SK-N-SH (cell line): Measurements from ENCODE around the gene LEPR. TPM values are rescaled to one million over a fixed set of nuclear protein-coding genes. Genes with fewer than 3 reads are reported as not detected.

Experiments used
- CTCF ChIA-PET: fragments of 300-600, 350-600 bp; formaldehyde crosslinking; extraction: SDS; loops from one replicate; lab custom pipeline; 2021; lab: Yijun Ruan, JAX
- POLR2A ChIA-PET: fragments of 350-600 bp; sonication (Branson Sonifier 250); formaldehyde crosslinking; extraction: SDS; loops from one replicate; lab custom pipeline; 2020; ENCODE audit warnings: antibody characterized with exemption, inconsistent platforms; lab: Yijun Ruan, JAX
- DNase-seq: peaks from one replicate; pipeline ENCODE4 v3.0.0; 2012
- H2AFZ ChIP-seq: fragments of 200-600 bp; sonication (generic); 2 replicates; pipeline ENCODE4 v1.8.1; 2016; ENCODE audit warnings: antibody characterized with exemption, mild to moderate bottlenecking, low read depth
- H3F3A ChIP-seq: fragments of 200-600 bp; sonication (generic); replicated peaks from 2 replicates; pipeline ENCODE3; 2016; ENCODE audit warnings: antibody characterized with exemption, mild to moderate bottlenecking; ENCODE audit not compliant: insufficient read depth
- H3K27ac ChIP-seq, 2 experiments: fragments of 200-500 bp in 1 of 2; fragments of 200-600 bp in 1 of 2; sonication (Bioruptor generic) in 1 of 2; sonication (generic), shearing (Covaris generic) in 1 of 2; 2 replicates each; pipeline versions ENCODE4 v1.5.1 to v1.6.1; 2014 to 2016; ENCODE audit warnings: low read depth in 2 of 2, inconsistent platforms in 1 of 2, low read length in 1 of 2, mild to moderate bottlenecking in 1 of 2, mixed read lengths in 1 of 2
- H3K27me3 ChIP-seq: fragments of 200-600 bp; sonication (generic), shearing (Covaris generic); 2 replicates; pipeline ENCODE4 v1.6.1; 2016; ENCODE audit warnings: mixed run types; ENCODE audit not compliant: insufficient read depth
- H3K36me3 ChIP-seq, 2 experiments: fragments of 200-500 bp in 1 of 2; fragments of 200-600 bp in 1 of 2; sonication (Bioruptor generic) in 1 of 2; sonication (generic) in 1 of 2; replicated peaks in 1 of 2; 2 replicates each; pipeline versions ENCODE3 to v1.5.1; 2014 to 2016; ENCODE audit warnings: low read length in 1 of 2, mild to moderate bottlenecking in 1 of 2; ENCODE audit not compliant: insufficient read depth in 2 of 2, control insufficient read depth in 1 of 2
- H3K4me1 ChIP-seq, 2 experiments: fragments of 200-500 bp in 1 of 2; fragments of 200-600 bp in 1 of 2; sonication (Bioruptor generic) in 1 of 2; sonication (generic), shearing (Covaris generic) in 1 of 2; 2 replicates each; pipeline versions ENCODE4 v1.5.1 to v1.6.1; 2014 to 2016; ENCODE audit warnings: low read depth in 1 of 2, low read length in 1 of 2, mixed run types in 1 of 2; ENCODE audit not compliant: insufficient read depth in 2 of 2, control insufficient read depth in 1 of 2
- H3K4me2 ChIP-seq: fragments of 200-600 bp; sonication (generic), shearing (Covaris generic); 2 replicates; pipeline ENCODE4 v1.6.1; 2017; ENCODE audit warnings: mixed run types
- H3K4me3 ChIP-seq, 2 experiments: fragments of 200-500 bp in 1 of 2; fragments of 200-600 bp in 1 of 2; sonication (Bioruptor generic) in 1 of 2; sonication (generic), shearing (Covaris generic) in 1 of 2; 2 replicates each; pipeline versions ENCODE4 v1.5.1 to v1.8.1; 2014 to 2016; ENCODE audit warnings: low read depth in 2 of 2, inconsistent platforms in 1 of 2, low read length in 1 of 2, mild to moderate bottlenecking in 1 of 2, mixed read lengths in 1 of 2, moderate library complexity in 1 of 2
- H3K79me2 ChIP-seq: fragments of 200-600 bp; sonication (generic); 2 replicates; pipeline ENCODE4 v1.8.1; 2017; ENCODE audit warnings: mild to moderate bottlenecking; ENCODE audit not compliant: insufficient read depth
- H3K9ac ChIP-seq: fragments of 200-600 bp; sonication (generic); 2 replicates; pipeline ENCODE4 v1.6.1; 2017; ENCODE audit warnings: mixed run types
- H3K9me2 ChIP-seq: fragments of 200-600 bp; sonication (generic); 2 replicates; pipeline ENCODE4 v1.6.1; 2017; ENCODE audit warnings: mixed run types
- H3K9me3 ChIP-seq: fragments of 200-600 bp; sonication (generic); 2 replicates; pipeline ENCODE4 v1.6.1; 2017; ENCODE audit warnings: mixed run types, mild to moderate bottlenecking, moderate library complexity
- H4K20me1 ChIP-seq: fragments of 200-600 bp; sonication (generic); 2 replicates; pipeline ENCODE4 v1.6.1; 2017; ENCODE audit warnings: mild to moderate bottlenecking, mixed run types; ENCODE audit not compliant: insufficient read depth
- EP300 ChIP-seq, 2 experiments: IDR thresholded peaks; 2 replicates each; pipeline versions ENCODE4 v1.4.0 to v1.6.1; 2012; ENCODE audit warnings: borderline replicate concordance in 1 of 2, low read depth in 1 of 2, low read length in 1 of 2
- FOXJ3 ChIP-seq: sonication (generic); formaldehyde crosslinking; IDR thresholded peaks from 2 replicates; pipeline ENCODE4 v1.5.1; 2020; ENCODE audit warnings: mild to moderate bottlenecking, missing genetic modification reagents
- FOXM1 ChIP-seq: IDR thresholded peaks from 2 replicates; pipeline ENCODE4 v1.4.0; 2012; ENCODE audit warnings: low read depth, mild to moderate bottlenecking
- GABPA ChIP-seq: IDR thresholded peaks from 2 replicates; pipeline ENCODE4 v1.4.0; 2012; ENCODE audit warnings: low read depth, mild to moderate bottlenecking
- IRF3 ChIP-seq: fragments of 150-350 bp; IDR thresholded peaks from 2 replicates; pipeline ENCODE4 v1.6.1; 2016; ENCODE audit warnings: mild to moderate bottlenecking, low read depth, low read length
- MEF2A ChIP-seq: IDR thresholded peaks from 2 replicates; pipeline ENCODE4 v1.4.0; 2012; ENCODE audit warnings: low read depth, borderline replicate concordance
- NFIC ChIP-seq: IDR thresholded peaks from 2 replicates; pipeline ENCODE4 v1.4.0; 2012; ENCODE audit warnings: borderline replicate concordance
- POLR2AphosphoS5 ChIP-seq: IDR thresholded peaks from 2 replicates; pipeline ENCODE4 v1.6.1; 2012; ENCODE audit warnings: low read depth, low read length
- RAD21 ChIP-seq: IDR thresholded peaks from 2 replicates; pipeline ENCODE4 v1.6.1; 2012; ENCODE audit warnings: mild to moderate bottlenecking, low read length
- RFX5 ChIP-seq: IDR thresholded peaks from 2 replicates; pipeline ENCODE4 v1.6.1; 2012; ENCODE audit warnings: mild to moderate bottlenecking, improper control_type of control experiment, low read length
- SIN3A ChIP-seq: IDR thresholded peaks from 2 replicates; pipeline ENCODE4 v1.6.1; 2012; ENCODE audit warnings: low read depth, mild to moderate bottlenecking, low read length, moderate library complexity, borderline replicate concordance
- TAF1 ChIP-seq: IDR thresholded peaks from 2 replicates; pipeline ENCODE4 v1.6.1; 2012; ENCODE audit warnings: low read depth, mild to moderate bottlenecking, low read length, moderate library complexity, borderline replicate concordance
- TCF12 ChIP-seq: IDR thresholded peaks from 2 replicates; pipeline ENCODE4 v1.4.0; 2012
- TEAD4 ChIP-seq: IDR thresholded peaks from 2 replicates; pipeline ENCODE4 v1.4.0; 2012; ENCODE audit warnings: mild to moderate bottlenecking, borderline replicate concordance; ENCODE audit not compliant: insufficient read depth
- USF1 ChIP-seq: IDR thresholded peaks from 2 replicates; pipeline ENCODE4 v1.4.0; 2012; ENCODE audit warnings: low read depth, borderline replicate concordance
- USF2 ChIP-seq: fragments of 150-350 bp; IDR thresholded peaks from 2 replicates; pipeline ENCODE4 v1.6.1; 2017; ENCODE audit warnings: antibody characterized with exemption, low read length, low read depth, borderline replicate concordance
- WGBS: methylation state at CpG from one replicate; pipeline ENCODE4 v1.1.6; 2017; ENCODE audit warnings: low lambda C conversion rate; 5-methylcytosine and 5-hydroxymethylcytosine counted together
- polyA plus RNA-seq, 3 experiments: library from polyadenylated mRNA; depleted of rRNA; stranded (reverse); fragments of >200 nt; gene quantifications; 2 replicates each; pipeline ENCODE4 v1.2.3, GENCODE V29; 2012

LEPR gene
- polyA plus RNA-seq, 1 of the 3 experiments (the other 2 are of a cell fraction) = 2.3 TPM

GRCh38 chr1:65412256-65412983 is 8.0 kb upstream of the LEPR start:
- Histone ChIP-seq H3K9me2 (no peaks in the 10 kb centered on the region), H3K9me3 (no peaks in the 10 kb centered on the region), H3K4me1 (no peaks in the 10 kb centered on the region), H3K27ac (no peak overlapping the region), H3K79me2 (no peaks in the 10 kb centered on the region), H3K9ac (no peak overlapping the region), H3F3A (no peaks in the 10 kb centered on the region), H4K20me1 (no peaks in the 10 kb centered on the region), H3K36me3 (peaks cover 0 to 13% of the 10 kb centered on the region in 2 experiments), H3K4me2 (no peak overlapping the region), H2AFZ (no peak overlapping the region), H3K27me3 (no peaks in the 10 kb centered on the region), H3K4me3 (no peak overlapping the region)
- DNase-seq = no peak
- CTCF ChIA-PET = interaction anchor here (1.5 kb wide), 1 partner anchor 275 kb away, joined by 7 read pairs; no protein-coding TSS in a partner anchor
- POLR2A ChIA-PET = interaction anchor here (0.8 kb wide), 1 partner anchor 8 kb away, joined by 4 read pairs; no protein-coding TSS in a partner anchor
- 90% methylated on average over 4 of the region's 4 CpGs for WGBS
- TF ChIP-seq USF2 (no peak), FOXJ3 (no peak), RFX5 (no peak), TEAD4 (no peak), FOXM1 (no peak), TCF12 (no peak), SIN3A (no peak), IRF3 (no peak), NFIC (no peak), RAD21 (no peak), USF1 (no peak), EP300 (IDR thresholded peaks at IDR 0.05; ENCODE audit: borderline replicate concordance in 1 of 2, low read depth in 1 of 2, low read length in 1 of 2) (no peak), POLR2AphosphoS5 (no peak), TAF1 (no peak), MEF2A (no peak), GABPA (no peak)
